SU-DHL-6 (cell line): ENCODE data around the gene FOXP4.

Experiments
- CTCF ChIP-seq: fragments of 200-600 bp; sonication (generic); IDR thresholded peaks from one replicate; pipeline ENCODE4 v1.5.1; 2017; ENCODE audit warnings: antibody characterized with exemption, mild to moderate bottlenecking, low read length, moderate library complexity; ENCODE audit not compliant: insufficient read depth, poor library complexity, severe bottlenecking
- EZH2phosphoT487 ChIP-seq: fragments of 200-600 bp; sonication (generic), shearing (Covaris generic); conservative IDR thresholded peaks from 2 replicates; pipeline ENCODE4 v1.6.1; 2018; ENCODE audit warnings: mild to moderate bottlenecking, antibody characterized with exemption, low read length, moderate library complexity, mixed read lengths

GRCh38 chr6:41546866-41547798 lies 951 bp downstream of the FOXP4 start:
- no peak for TF ChIP-seq CTCF
- no peak for TF ChIP-seq EZH2phosphoT487
